SK-N-SH (cell line): Measurements from ENCODE around the gene FGD4. TPM values are rescaled to one million over a fixed set of nuclear protein-coding genes. Genes with fewer than 3 reads are reported as not detected.

Source experiments
- CTCF ChIA-PET: fragments of 300-600, 350-600 bp; formaldehyde crosslinking; extraction: SDS; loops from one replicate; lab custom pipeline; 2021; lab: Yijun Ruan, JAX
- POLR2A ChIA-PET: fragments of 350-600 bp; sonication (Branson Sonifier 250); formaldehyde crosslinking; extraction: SDS; loops from one replicate; lab custom pipeline; 2020; ENCODE audit warnings: antibody characterized with exemption, inconsistent platforms; lab: Yijun Ruan, JAX
- DNase-seq: peaks from one replicate; pipeline ENCODE4 v3.0.0; 2012
- H2AFZ ChIP-seq: fragments of 200-600 bp; sonication (generic); 2 replicates; pipeline ENCODE4 v1.8.1; 2016; ENCODE audit warnings: antibody characterized with exemption, mild to moderate bottlenecking, low read depth
- H3F3A ChIP-seq: fragments of 200-600 bp; sonication (generic); replicated peaks from 2 replicates; pipeline ENCODE3; 2016; ENCODE audit warnings: antibody characterized with exemption, mild to moderate bottlenecking; ENCODE audit not compliant: insufficient read depth
- H3K27ac ChIP-seq, 2 experiments: fragments of 200-500 bp in 1 of 2; fragments of 200-600 bp in 1 of 2; sonication (Bioruptor generic) in 1 of 2; sonication (generic), shearing (Covaris generic) in 1 of 2; 2 replicates each; pipeline versions ENCODE4 v1.5.1 to v1.6.1; 2014 to 2016; ENCODE audit warnings: low read depth in 2 of 2, inconsistent platforms in 1 of 2, low read length in 1 of 2, mild to moderate bottlenecking in 1 of 2, mixed read lengths in 1 of 2
- H3K27me3 ChIP-seq: fragments of 200-600 bp; sonication (generic), shearing (Covaris generic); 2 replicates; pipeline ENCODE4 v1.6.1; 2016; ENCODE audit warnings: mixed run types; ENCODE audit not compliant: insufficient read depth
- H3K36me3 ChIP-seq, 2 experiments: fragments of 200-500 bp in 1 of 2; fragments of 200-600 bp in 1 of 2; sonication (Bioruptor generic) in 1 of 2; sonication (generic) in 1 of 2; replicated peaks in 1 of 2; 2 replicates each; pipeline versions ENCODE3 to v1.5.1; 2014 to 2016; ENCODE audit warnings: low read length in 1 of 2, mild to moderate bottlenecking in 1 of 2; ENCODE audit not compliant: insufficient read depth in 2 of 2, control insufficient read depth in 1 of 2
- H3K4me1 ChIP-seq, 2 experiments: fragments of 200-500 bp in 1 of 2; fragments of 200-600 bp in 1 of 2; sonication (Bioruptor generic) in 1 of 2; sonication (generic), shearing (Covaris generic) in 1 of 2; 2 replicates each; pipeline versions ENCODE4 v1.5.1 to v1.6.1; 2014 to 2016; ENCODE audit warnings: low read depth in 1 of 2, low read length in 1 of 2, mixed run types in 1 of 2; ENCODE audit not compliant: insufficient read depth in 2 of 2, control insufficient read depth in 1 of 2
- H3K4me2 ChIP-seq: fragments of 200-600 bp; sonication (generic), shearing (Covaris generic); 2 replicates; pipeline ENCODE4 v1.6.1; 2017; ENCODE audit warnings: mixed run types
- H3K4me3 ChIP-seq, 2 experiments: fragments of 200-500 bp in 1 of 2; fragments of 200-600 bp in 1 of 2; sonication (Bioruptor generic) in 1 of 2; sonication (generic), shearing (Covaris generic) in 1 of 2; 2 replicates each; pipeline versions ENCODE4 v1.5.1 to v1.8.1; 2014 to 2016; ENCODE audit warnings: low read depth in 2 of 2, inconsistent platforms in 1 of 2, low read length in 1 of 2, mild to moderate bottlenecking in 1 of 2, mixed read lengths in 1 of 2, moderate library complexity in 1 of 2
- H3K79me2 ChIP-seq: fragments of 200-600 bp; sonication (generic); 2 replicates; pipeline ENCODE4 v1.8.1; 2017; ENCODE audit warnings: mild to moderate bottlenecking; ENCODE audit not compliant: insufficient read depth
- H3K9ac ChIP-seq: fragments of 200-600 bp; sonication (generic); 2 replicates; pipeline ENCODE4 v1.6.1; 2017; ENCODE audit warnings: mixed run types
- H3K9me2 ChIP-seq: fragments of 200-600 bp; sonication (generic); 2 replicates; pipeline ENCODE4 v1.6.1; 2017; ENCODE audit warnings: mixed run types
- H3K9me3 ChIP-seq: fragments of 200-600 bp; sonication (generic); 2 replicates; pipeline ENCODE4 v1.6.1; 2017; ENCODE audit warnings: mixed run types, mild to moderate bottlenecking, moderate library complexity
- H4K20me1 ChIP-seq: fragments of 200-600 bp; sonication (generic); 2 replicates; pipeline ENCODE4 v1.6.1; 2017; ENCODE audit warnings: mild to moderate bottlenecking, mixed run types; ENCODE audit not compliant: insufficient read depth
- CTCF ChIP-seq: fragments of 200-600 bp; sonication (generic); IDR thresholded peaks from 2 replicates; pipeline ENCODE4 v1.6.1; 2017; ENCODE audit warnings: antibody characterized with exemption, mild to moderate bottlenecking, moderate library complexity
- ELF1 ChIP-seq: IDR thresholded peaks from 2 replicates; pipeline ENCODE4 v1.4.0; 2012
- EP300 ChIP-seq, 2 experiments: IDR thresholded peaks; 2 replicates each; pipeline versions ENCODE4 v1.4.0 to v1.6.1; 2012; ENCODE audit warnings: borderline replicate concordance in 1 of 2, low read depth in 1 of 2, low read length in 1 of 2
- EZH2phosphoT487 ChIP-seq: fragments of 200-600 bp; sonication (generic); IDR thresholded peaks from 2 replicates; pipeline ENCODE4 v1.6.1; 2017; ENCODE audit warnings: low read depth, mixed run types, mild to moderate bottlenecking, antibody characterized with exemption, moderate library complexity, borderline replicate concordance
- IRF3 ChIP-seq: fragments of 150-350 bp; IDR thresholded peaks from 2 replicates; pipeline ENCODE4 v1.6.1; 2016; ENCODE audit warnings: mild to moderate bottlenecking, low read depth, low read length
- MAX ChIP-seq: IDR thresholded peaks from 2 replicates; pipeline ENCODE4 v1.4.0; 2012; ENCODE audit warnings: low read depth
- MEF2A ChIP-seq: IDR thresholded peaks from 2 replicates; pipeline ENCODE4 v1.4.0; 2012; ENCODE audit warnings: low read depth, borderline replicate concordance
- NFIC ChIP-seq: IDR thresholded peaks from 2 replicates; pipeline ENCODE4 v1.4.0; 2012; ENCODE audit warnings: borderline replicate concordance
- PBX3 ChIP-seq: IDR thresholded peaks from 2 replicates; pipeline ENCODE4; 2012
- RAD21 ChIP-seq: IDR thresholded peaks from 2 replicates; pipeline ENCODE4 v1.6.1; 2012; ENCODE audit warnings: mild to moderate bottlenecking, low read length
- RCOR1 ChIP-seq: fragments of 150-350 bp; IDR thresholded peaks from 2 replicates; pipeline ENCODE4 v1.6.1; 2017; ENCODE audit warnings: antibody characterized with exemption, low read length
- REST ChIP-seq: IDR thresholded peaks from 2 replicates; pipeline ENCODE4 v1.6.1; 2012; ENCODE audit warnings: mild to moderate bottlenecking, low read depth, low read length, moderate library complexity
- RFX5 ChIP-seq: IDR thresholded peaks from 2 replicates; pipeline ENCODE4 v1.6.1; 2012; ENCODE audit warnings: mild to moderate bottlenecking, improper control_type of control experiment, low read length
- SIN3A ChIP-seq: IDR thresholded peaks from 2 replicates; pipeline ENCODE4 v1.6.1; 2012; ENCODE audit warnings: low read depth, mild to moderate bottlenecking, low read length, moderate library complexity, borderline replicate concordance
- TEAD4 ChIP-seq: IDR thresholded peaks from 2 replicates; pipeline ENCODE4 v1.4.0; 2012; ENCODE audit warnings: mild to moderate bottlenecking, borderline replicate concordance; ENCODE audit not compliant: insufficient read depth
- USF1 ChIP-seq: IDR thresholded peaks from 2 replicates; pipeline ENCODE4 v1.4.0; 2012; ENCODE audit warnings: low read depth, borderline replicate concordance
- USF2 ChIP-seq: fragments of 150-350 bp; IDR thresholded peaks from 2 replicates; pipeline ENCODE4 v1.6.1; 2017; ENCODE audit warnings: antibody characterized with exemption, low read length, low read depth, borderline replicate concordance
- YY1 ChIP-seq: IDR thresholded peaks from 2 replicates; pipeline ENCODE4 v1.4.0; 2012; ENCODE audit warnings: low read depth, mild to moderate bottlenecking
- ZBTB33 ChIP-seq: IDR thresholded peaks from 2 replicates; pipeline ENCODE4 v1.4.0; 2012; ENCODE audit warnings: low read depth, borderline replicate concordance
- WGBS: methylation state at CpG from one replicate; pipeline ENCODE4 v1.1.6; 2017; ENCODE audit warnings: low lambda C conversion rate; 5-methylcytosine and 5-hydroxymethylcytosine counted together
- polyA plus RNA-seq, 3 experiments: library from polyadenylated mRNA; depleted of rRNA; stranded (reverse); fragments of >200 nt; gene quantifications; 2 replicates each; pipeline ENCODE4 v1.2.3, GENCODE V29; 2012

FGD4 gene
- polyA plus RNA-seq, 1 of the 3 experiments (the other 2 are of a cell fraction) = 0.26 TPM

GRCh38 chr12:32558903-32559302, 159.5 kb downstream of the FGD4 start:
- ChIA-PET POLR2A (no interaction called here), CTCF (no interaction called here)
- H3K4me1 ChIP-seq = no peaks in the 10 kb centered on the region
- H3K4me3 ChIP-seq = no peak overlapping the region
- H4K20me1 ChIP-seq = no peaks in the 10 kb centered on the region
- no peaks in the 10 kb centered on the region for H3F3A ChIP-seq
- no peaks in the 10 kb centered on the region for H3K36me3 ChIP-seq
- no peaks in the 10 kb centered on the region for H3K27me3 ChIP-seq
- H2AFZ ChIP-seq = no peak overlapping the region; the same call in 1 of the 2 replicates
- no peaks in the 10 kb centered on the region for H3K9me2 ChIP-seq
- DNase-seq = no peak
- H3K9ac ChIP-seq = no peak overlapping the region
- H3K9me3 ChIP-seq = no peaks in the 10 kb centered on the region
- H3K27ac ChIP-seq = no peak overlapping the region
- no peak overlapping the region for H3K4me2 ChIP-seq
- no peak for TF ChIP-seq MAX
- no peak for TF ChIP-seq PBX3
- TF ChIP-seq EP300 (IDR thresholded peaks at IDR 0.05; ENCODE audit: borderline replicate concordance in 1 of 2, low read depth in 1 of 2, low read length in 1 of 2) = no peak
- no peak for TF ChIP-seq MEF2A
- no peak for TF ChIP-seq TEAD4
- no peak for TF ChIP-seq USF1
- TF ChIP-seq YY1 = no peak
- no peak for TF ChIP-seq RFX5
- TF ChIP-seq USF2 = no peak
- TF ChIP-seq ELF1 = no peak
- no peak for TF ChIP-seq ZBTB33
- no peak for TF ChIP-seq REST
- TF ChIP-seq IRF3 = no peak
- no peak for TF ChIP-seq RAD21
- no peak for TF ChIP-seq CTCF
- TF ChIP-seq RCOR1 = no peak
- TF ChIP-seq SIN3A = no peak
- no peak for TF ChIP-seq NFIC
- no peak for TF ChIP-seq EZH2phosphoT487
- no peaks in the 10 kb centered on the region for H3K79me2 ChIP-seq
- 75% methylated on average over 1 of the region's 1 CpG for WGBS
